Neural progenitor cell (in vitro differentiated cells): ENCODE measurements around the gene LIPC. TPM values are rescaled to one million over a fixed set of nuclear protein-coding genes. Genes with fewer than 3 reads are reported as not detected.

Experiments used
- DNase-seq: peaks from one replicate; pipeline ENCODE4 v3.0.0-alpha.2; 2016; ENCODE audit warnings: low spot score
- H2AFZ ChIP-seq: fragments of 200-600 bp; sonication (generic); replicated peaks from 2 replicates; pipeline ENCODE4 v1.6.1; 2016; ENCODE audit warnings: antibody characterized with exemption
- H3F3A ChIP-seq: fragments of 200-600 bp; sonication (generic); 2 replicates; pipeline ENCODE4 v1.6.1; 2016; ENCODE audit warnings: antibody characterized with exemption, low read depth
- H3K27ac ChIP-seq: fragments of 200-600 bp; sonication (generic); 2 replicates; pipeline ENCODE4 v1.5.1; 2016; ENCODE audit warnings: mild to moderate bottlenecking
- H3K27me3 ChIP-seq: fragments of 200-600 bp; sonication (generic); 2 replicates; pipeline ENCODE4 v1.6.1; 2016; ENCODE audit warnings: mild to moderate bottlenecking, moderate library complexity
- H3K36me3 ChIP-seq: fragments of 200-600 bp; sonication (generic); 2 replicates; pipeline ENCODE4 v1.5.1; 2016
- H3K4me1 ChIP-seq: fragments of 200-600 bp; sonication (generic); 2 replicates; pipeline ENCODE4 v1.6.1; 2016; ENCODE audit warnings: mixed run types
- H3K4me2 ChIP-seq: fragments of 200-600 bp; sonication (generic); 2 replicates; pipeline ENCODE4 v1.6.1; 2016
- H3K4me3 ChIP-seq: fragments of 200-600 bp; sonication (generic); 2 replicates; pipeline ENCODE4 v1.5.1; 2016
- H3K79me2 ChIP-seq: fragments of 200-600 bp; sonication (generic); 2 replicates; pipeline ENCODE4 v1.6.1; 2016; ENCODE audit warnings: low read depth
- H3K9ac ChIP-seq: fragments of 200-600 bp; sonication (generic); 2 replicates; pipeline ENCODE4 v1.6.1; 2016
- H3K9me3 ChIP-seq: fragments of 200-600 bp; sonication (generic); 2 replicates; pipeline ENCODE4 v1.5.1; 2016; ENCODE audit warnings: low read depth
- H4K20me1 ChIP-seq: fragments of 200-600 bp; sonication (generic); 2 replicates; pipeline ENCODE4 v1.6.1; 2016; ENCODE audit warnings: low read depth
- H3K27ac Mint-ChIP-seq: 3 replicates; pipeline ENCODE4 v1.8.0; 2021; ENCODE audit warnings: mixed read lengths
- H3K27me3 Mint-ChIP-seq: 2 replicates; pipeline ENCODE4 v1.8.0; 2022; ENCODE audit warnings: low read depth, mild to moderate bottlenecking, inconsistent platforms, moderate library complexity, mixed read lengths; ENCODE audit not compliant: insufficient read depth
- H3K36me3 Mint-ChIP-seq: 3 replicates; pipeline ENCODE4 v1.8.0; 2021; ENCODE audit warnings: mixed read lengths
- H3K4me1 Mint-ChIP-seq: 3 replicates; pipeline ENCODE4 v1.8.0; 2021; ENCODE audit warnings: mixed read lengths
- H3K4me3 Mint-ChIP-seq: 3 replicates; pipeline ENCODE4 v1.8.0; 2021; ENCODE audit warnings: mild to moderate bottlenecking, moderate library complexity, mixed read lengths
- H3K9me3 Mint-ChIP-seq: 3 replicates; pipeline ENCODE4 v1.8.0; 2020; ENCODE audit warnings: mixed read lengths
- EZH2 ChIP-seq: fragments of 200-600 bp; sonication (generic); IDR thresholded peaks from 2 replicates; pipeline ENCODE4 v1.6.1; 2017; ENCODE audit warnings: antibody characterized with exemption, mild to moderate bottlenecking, moderate library complexity
- EZH2phosphoT487 ChIP-seq: fragments of 200-600 bp; sonication (generic); IDR thresholded peaks from 2 replicates; pipeline ENCODE4 v1.6.1; 2017; ENCODE audit warnings: antibody characterized with exemption
- total RNA-seq: library from RNA; depleted of rRNA; stranded (reverse); fragments of >200 nt; gene quantifications from 2 replicates; pipeline ENCODE4 v1.2.3, GENCODE V29; 2015; ENCODE audit warnings: low replicate concordance
- TF ChIP-seq, protein P1 (sequence below): fragments of 200-600 bp; sonication (generic); IDR thresholded peaks from 2 replicates; pipeline ENCODE4 v1.5.1; 2017; ENCODE audit warnings: antibody characterized with exemption, mild to moderate bottlenecking

The LIPC gene
- total RNA-seq, 1 donor from 2014 or later = not detected

DNA sequence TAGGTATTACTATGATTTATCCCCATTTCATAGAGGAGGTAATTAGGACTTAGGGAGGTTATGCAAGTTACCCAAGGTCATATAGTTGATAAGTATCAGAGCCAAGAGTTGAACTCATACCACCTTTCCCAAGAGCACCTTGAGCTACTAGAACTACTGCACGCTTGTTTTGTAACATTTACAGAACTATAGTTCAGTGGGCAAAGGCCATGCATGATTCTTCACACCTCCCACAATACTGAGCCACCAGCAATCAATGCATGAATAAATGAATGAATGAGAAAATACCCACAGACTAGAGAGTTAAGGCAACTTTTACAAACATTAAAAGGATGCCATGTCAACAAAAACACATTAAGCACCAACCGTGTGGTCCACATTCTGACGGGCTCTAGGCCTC lies 46.8 kb downstream of the LIPC start:
- Mint-ChIP-seq H3K36me3 (peaks cover 2% of the 10 kb centered on the region), H3K27ac (no peak overlapping the region), H3K27me3 (peaks cover 13% of the 10 kb centered on the region), H3K4me1 (peaks cover 42% of the 10 kb centered on the region), H3K4me3 (no peak overlapping the region), H3K9me3 (peaks cover 2% of the 10 kb centered on the region)
- peaks cover 24% of the 10 kb centered on the region for H3K4me1 ChIP-seq
- H3K4me3 ChIP-seq = no peak overlapping the region
- H3K36me3 ChIP-seq = no peaks in the 10 kb centered on the region
- peaks cover 6% of the 10 kb centered on the region for H3F3A ChIP-seq
- DNase-seq = no peak
- no peaks in the 10 kb centered on the region for H3K9me3 ChIP-seq
- no peak overlapping the region for H3K9ac ChIP-seq
- H2AFZ ChIP-seq = no peak overlapping the region
- H3K27ac ChIP-seq = no peak overlapping the region
- no peaks in the 10 kb centered on the region for H4K20me1 ChIP-seq
- no peaks in the 10 kb centered on the region for H3K79me2 ChIP-seq
- TF ChIP-seq EZH2 (no peak), EZH2phosphoT487 (no peak)
- TF ChIP-seq, protein P1, sequence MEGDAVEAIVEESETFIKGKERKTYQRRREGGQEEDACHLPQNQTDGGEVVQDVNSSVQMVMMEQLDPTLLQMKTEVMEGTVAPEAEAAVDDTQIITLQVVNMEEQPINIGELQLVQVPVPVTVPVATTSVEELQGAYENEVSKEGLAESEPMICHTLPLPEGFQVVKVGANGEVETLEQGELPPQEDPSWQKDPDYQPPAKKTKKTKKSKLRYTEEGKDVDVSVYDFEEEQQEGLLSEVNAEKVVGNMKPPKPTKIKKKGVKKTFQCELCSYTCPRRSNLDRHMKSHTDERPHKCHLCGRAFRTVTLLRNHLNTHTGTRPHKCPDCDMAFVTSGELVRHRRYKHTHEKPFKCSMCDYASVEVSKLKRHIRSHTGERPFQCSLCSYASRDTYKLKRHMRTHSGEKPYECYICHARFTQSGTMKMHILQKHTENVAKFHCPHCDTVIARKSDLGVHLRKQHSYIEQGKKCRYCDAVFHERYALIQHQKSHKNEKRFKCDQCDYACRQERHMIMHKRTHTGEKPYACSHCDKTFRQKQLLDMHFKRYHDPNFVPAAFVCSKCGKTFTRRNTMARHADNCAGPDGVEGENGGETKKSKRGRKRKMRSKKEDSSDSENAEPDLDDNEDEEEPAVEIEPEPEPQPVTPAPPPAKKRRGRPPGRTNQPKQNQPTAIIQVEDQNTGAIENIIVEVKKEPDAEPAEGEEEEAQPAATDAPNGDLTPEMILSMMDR = no peak
- no peaks in the 10 kb centered on the region for H3K27me3 ChIP-seq
- no peak overlapping the region for H3K4me2 ChIP-seq

DNA sequence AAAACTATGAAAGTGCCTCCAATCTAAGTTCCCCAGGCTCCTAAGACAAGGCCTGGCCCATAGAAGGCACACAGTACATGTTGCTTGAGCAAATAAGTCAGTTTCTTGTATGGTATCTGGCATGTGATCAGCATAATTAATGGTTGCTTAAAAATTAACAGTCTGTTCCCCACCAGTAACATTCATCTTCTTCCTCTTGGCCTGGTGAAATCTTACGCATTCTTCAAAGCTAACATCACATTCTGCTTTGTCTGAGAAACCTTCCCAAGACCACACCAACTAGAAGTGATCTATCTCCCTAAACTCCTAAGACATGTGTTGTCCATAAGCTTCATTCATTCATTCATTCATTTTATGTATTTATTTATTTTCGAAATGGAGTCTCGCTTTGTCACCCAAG lies 48.1 kb downstream of the LIPC start:
- Mint-ChIP-seq H3K4me3 (no peak overlapping the region), H3K9me3 (peaks cover 2% of the 10 kb centered on the region)

DNA sequence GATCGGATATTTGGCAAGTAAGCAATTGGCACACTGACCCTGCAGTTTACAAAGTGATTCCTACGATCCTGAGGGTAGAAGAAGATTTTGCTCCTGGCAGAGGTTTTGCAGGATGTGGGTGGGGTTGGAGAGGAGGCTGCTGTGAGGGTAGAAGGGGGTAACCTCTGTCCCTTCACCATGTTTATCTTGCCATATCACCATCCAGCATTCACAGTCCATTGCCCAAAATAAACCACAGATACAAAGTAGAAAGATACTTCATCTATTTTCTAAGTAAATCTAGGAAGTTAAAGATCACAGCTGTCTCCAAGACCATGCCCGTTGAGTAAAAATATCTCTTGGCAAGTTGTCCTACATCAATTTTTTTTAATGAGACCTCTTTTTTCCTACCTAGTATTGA lies 51.6 kb downstream of the LIPC start:
- Histone ChIP-seq H3K36me3 (no peaks in the 10 kb centered on the region), H3K4me1 (no peaks in the 10 kb centered on the region), H3K27me3 (no peaks in the 10 kb centered on the region), H3K4me3 (no peak overlapping the region), H2AFZ (no peak overlapping the region), H3K4me2 (no peak overlapping the region), H4K20me1 (no peaks in the 10 kb centered on the region), H3K9ac (no peak overlapping the region), H3F3A (no peaks in the 10 kb centered on the region), H3K79me2 (no peaks in the 10 kb centered on the region), H3K27ac (no peak overlapping the region), H3K9me3 (no peaks in the 10 kb centered on the region)
- DNase-seq = no peak
- TF ChIP-seq, protein P1 = no peak
- no peak for TF ChIP-seq EZH2
- TF ChIP-seq EZH2phosphoT487 = no peak
- Mint-ChIP-seq H3K36me3 (no peaks in the 10 kb centered on the region), H3K9me3 (no peaks in the 10 kb centered on the region), H3K27ac (no peak overlapping the region), H3K27me3 (peaks cover 14% of the 10 kb centered on the region), H3K4me1 (peaks cover 2% of the 10 kb centered on the region), H3K4me3 (no peak overlapping the region)

More for the DNA sequence above, 48.1 kb downstream of the LIPC start:
- Histone ChIP-seq H3K9ac (no peak overlapping the region), H3F3A (peaks cover 6% of the 10 kb centered on the region), H3K9me3 (no peaks in the 10 kb centered on the region), H3K27ac (no peak overlapping the region), H3K4me3 (no peak overlapping the region), H3K4me2 (no peak overlapping the region), H3K79me2 (no peaks in the 10 kb centered on the region), H2AFZ (no peak overlapping the region), H3K4me1 (peaks cover 23% of the 10 kb centered on the region), H3K36me3 (no peaks in the 10 kb centered on the region), H4K20me1 (no peaks in the 10 kb centered on the region), H3K27me3 (no peaks in the 10 kb centered on the region)
- TF ChIP-seq, protein P1 = no peak
- TF ChIP-seq EZH2phosphoT487 = no peak
- no peak for TF ChIP-seq EZH2
- Mint-ChIP-seq H3K27ac (no peak overlapping the region), H3K27me3 (peaks cover 18% of the 10 kb centered on the region), H3K36me3 (peaks cover 2% of the 10 kb centered on the region), H3K4me1 (peaks cover 30% of the 10 kb centered on the region)
- DNase-seq = no peak
